NCI-H146 (cell line): ENCODE results near the gene KIF27.
A peak's percentile ranks its signal among the peaks of the same experiment; 100 is the strongest.
"Not testable (repeated sequence)": the region's sequence is repeated elsewhere in the genome, so short reads cannot be mapped to it uniquely, and the experiment has no call there.

ENCODE experiments used
- DNase-seq: peaks from one replicate; lab custom pipeline; 2025; lab: John Stamatoyannopoulos, UW

Gene KIF27

DNA sequence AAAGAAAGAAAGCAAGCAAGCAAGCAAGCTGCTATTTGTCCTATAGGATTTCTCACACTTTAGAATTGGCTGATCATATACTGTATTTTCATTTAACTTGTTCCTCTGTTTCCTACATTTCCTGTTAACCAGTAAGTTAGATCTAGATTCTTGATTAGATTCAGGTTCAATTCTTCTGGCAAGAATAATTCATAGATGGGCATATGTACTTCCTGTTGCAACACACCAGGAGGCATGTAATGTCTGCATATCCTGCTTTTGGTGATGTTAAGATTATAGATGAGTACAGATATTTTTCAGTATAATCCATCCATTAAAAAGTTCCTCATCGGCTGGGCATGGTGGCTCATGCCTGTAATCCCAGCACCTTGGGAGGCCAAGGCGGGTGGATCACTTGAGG lies 10.8 kb upstream of the KIF27 start:
- no peak for DNase-seq

DNA sequence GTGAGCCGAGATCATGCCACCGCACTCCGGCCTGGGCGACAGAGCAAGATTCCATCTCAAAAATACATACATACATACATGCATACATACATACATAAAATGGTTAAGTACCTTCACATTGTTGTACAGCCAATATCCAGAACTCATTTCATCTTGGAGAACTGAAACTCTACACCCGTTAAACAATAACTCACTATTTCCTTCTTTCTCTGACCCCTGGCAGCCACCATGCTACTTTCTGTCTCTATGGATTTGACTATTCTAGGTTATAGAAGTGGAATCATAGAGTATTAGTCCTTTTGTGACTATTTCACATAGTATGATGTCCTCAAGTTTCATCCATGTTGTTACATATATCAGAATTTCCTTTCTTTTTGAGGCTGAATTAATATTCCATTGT lies 9.6 kb upstream of the KIF27 start:
- DNase-seq, result no peak

DNA sequence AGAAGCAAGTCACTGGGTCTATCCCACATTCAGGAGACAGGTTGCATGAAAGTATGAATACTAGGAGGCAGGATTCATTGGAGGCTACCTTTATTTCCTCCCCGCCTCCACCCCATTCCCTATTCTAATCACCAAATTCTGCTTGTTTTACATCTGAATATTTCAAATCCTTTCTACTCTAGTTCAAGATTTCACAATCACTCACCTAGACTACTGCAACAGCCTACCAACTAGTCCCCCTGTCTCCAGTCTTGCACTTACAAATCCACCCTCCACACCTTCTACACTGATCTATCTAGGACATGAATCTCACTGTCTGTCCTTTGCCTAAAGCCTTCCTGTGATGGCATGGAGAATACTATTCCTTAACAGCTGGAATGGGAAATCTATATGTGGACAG lies 6.4 kb upstream of the KIF27 start:
- no peak for DNase-seq

DNA sequence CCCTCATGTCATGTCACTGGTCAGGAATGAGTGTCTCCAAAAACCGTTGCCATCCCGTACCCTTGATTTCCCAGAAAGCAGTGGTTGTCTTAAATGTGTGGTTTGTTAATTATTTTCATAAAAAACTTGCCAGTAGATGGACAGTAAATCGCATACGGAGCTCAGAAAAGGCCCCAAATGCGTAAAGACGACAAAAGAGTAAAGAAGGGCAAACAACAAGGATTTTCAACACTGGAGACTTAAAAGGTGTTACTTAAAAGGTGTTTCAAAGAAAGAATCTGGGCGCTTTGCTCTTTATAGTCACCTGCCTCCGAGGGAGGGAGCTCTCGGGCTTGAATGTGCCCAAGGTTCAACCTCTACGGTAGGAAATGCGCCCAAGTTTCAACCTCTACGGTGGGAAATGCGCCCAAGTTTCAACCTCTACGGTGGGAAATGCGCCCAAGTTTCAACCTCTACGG lies 734 bp downstream of the KIF27 start:
- peak; percentile 49 for DNase-seq

DNA sequence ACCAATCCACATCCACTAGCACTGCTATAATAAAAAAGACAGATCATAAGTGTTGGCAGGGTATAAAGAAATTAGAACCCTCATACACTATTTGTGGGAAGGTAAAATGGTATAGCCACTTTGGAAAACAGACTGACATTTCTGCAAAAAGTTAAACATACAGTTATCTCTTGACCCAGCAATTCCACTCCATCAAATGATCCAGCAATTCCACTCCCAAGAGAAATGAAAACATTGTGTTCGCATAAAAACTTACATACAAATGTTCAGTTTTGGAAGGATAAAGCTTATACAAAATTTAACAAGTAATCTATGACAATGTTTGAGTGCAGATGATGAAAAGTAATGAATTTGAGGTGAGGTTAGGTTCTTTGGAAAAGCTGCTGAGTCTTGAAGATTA lies 2.1 kb downstream of the KIF27 start:
- no peak for DNase-seq

DNA sequence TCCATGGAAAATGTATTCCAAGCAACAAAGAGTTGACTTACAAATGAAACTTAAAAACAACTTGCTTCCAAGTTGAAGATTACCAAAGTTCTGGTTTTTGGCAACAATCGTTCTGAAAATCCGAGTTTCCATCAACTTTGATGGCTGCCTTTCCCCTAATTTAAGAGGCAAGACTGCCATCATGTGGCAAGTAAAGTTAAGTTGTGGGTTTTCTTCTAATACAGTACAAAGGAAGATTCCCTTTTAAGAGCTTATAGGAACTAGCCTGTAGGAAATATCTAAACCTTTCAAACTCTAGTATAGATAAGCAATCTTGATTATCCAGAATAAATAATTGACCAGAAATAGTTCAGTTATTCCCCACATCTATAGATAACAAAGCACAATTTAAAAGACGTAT lies 9.0 kb downstream of the KIF27 start:
- peak; percentile 11 for DNase-seq

DNA sequence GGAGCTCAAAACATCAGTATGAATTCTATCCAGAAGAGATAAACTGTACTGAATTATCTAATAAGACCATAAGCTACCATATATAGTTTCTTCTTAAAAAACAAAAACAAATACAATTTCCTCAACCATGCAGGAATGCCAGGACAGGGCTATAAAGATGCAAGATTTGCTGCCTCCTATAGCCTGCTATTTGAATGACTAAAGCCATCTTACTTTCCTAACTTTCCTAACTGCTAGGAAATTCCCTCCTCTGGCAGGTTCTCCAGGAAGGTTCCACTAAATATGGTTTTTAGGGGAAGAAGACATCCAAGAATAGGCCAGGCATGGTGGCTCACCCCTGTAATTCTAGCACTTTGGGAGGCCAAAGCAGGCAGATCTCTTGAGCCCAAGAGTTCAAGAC lies 15.1 kb downstream of the KIF27 start:
- DNase-seq, result no peak

DNA sequence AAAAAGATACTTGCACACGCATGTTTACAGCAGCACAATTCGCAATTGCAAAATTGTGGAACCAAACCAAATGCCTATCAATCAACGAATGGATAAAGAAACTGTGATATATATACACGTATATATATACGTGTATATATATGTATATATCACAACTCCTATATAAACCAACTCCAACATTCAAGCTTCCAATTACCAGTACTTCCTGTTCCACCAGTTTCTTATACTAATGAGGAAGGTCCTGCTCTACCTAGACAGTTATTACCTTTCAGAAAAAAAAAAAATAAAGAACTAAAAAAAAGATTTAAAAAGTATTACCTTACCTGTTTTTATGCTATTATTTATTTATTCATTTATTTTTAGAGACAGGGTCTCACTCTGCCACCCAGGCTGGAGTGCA lies 20.6 kb downstream of the KIF27 start:
- not testable (repeated sequence) for DNase-seq

DNA sequence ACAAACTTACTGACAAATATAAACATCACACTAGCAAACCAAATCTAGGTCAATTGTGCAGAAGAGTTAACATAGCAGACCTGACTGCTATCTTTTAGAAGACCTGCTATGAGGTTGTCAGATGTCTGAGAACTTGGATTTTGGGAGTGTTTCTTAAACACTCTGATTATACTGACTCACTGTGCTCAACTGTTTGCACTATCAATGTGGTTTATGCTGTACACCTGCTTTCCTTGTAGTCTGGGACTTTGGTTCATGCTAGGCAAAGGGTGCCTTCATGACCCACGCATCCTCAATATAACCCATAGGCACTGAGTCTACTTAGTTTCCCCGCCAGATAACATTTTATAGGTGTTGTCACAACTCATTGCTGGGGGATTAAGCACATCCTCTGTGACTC lies 26.9 kb downstream of the KIF27 start:
- DNase-seq, result not testable (repeated sequence)

DNA sequence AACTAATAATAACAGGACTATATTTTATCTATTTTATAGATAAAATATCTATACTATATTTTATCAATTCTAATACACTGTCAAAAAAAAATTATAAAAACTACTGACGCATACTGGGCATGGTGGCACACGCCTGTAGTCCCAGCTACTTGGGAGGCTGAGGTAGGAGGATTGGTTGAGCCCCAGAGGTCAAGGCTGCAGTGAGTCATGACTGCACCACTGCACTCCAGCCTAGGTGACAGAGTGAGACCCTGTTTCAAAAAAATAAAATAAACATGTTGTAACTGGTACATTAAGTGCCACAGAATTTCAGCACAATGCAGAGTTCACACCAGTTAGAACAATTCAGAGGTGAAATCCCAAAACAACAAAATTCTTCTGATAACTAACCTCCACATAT lies 34.7 kb downstream of the KIF27 start:
- not testable (repeated sequence) for DNase-seq

DNA sequence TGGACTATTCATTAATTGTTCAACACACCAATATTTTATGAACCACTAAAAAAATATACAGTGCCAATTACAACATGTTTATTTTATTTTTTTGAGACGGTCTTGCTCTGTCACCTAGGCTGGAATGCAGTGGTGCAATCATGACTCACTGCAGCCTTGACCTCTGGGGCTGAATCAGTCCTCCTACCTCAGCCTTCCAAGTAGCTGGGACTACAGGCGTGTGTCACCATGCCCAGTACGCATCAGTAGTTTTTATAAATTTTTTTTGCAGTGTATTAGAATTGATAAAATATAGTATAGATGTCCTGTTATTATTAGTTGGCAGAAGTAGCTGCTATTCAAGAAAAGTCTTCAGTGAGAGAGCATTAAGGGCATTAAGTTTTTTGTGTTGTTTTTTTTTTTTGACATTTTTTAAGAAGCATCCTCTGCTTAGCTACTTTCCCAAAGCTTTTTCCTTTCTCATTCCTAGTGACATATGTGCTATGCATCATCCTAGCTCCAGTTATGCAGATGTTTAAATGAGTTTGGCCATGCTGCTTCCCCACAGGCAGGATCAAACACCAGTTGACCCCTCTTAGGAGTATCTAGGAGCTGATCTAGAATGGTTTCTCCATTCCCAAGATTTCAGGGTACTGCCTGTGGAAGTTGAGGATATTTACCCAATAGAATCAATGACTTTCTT lies 35.5 kb downstream of the KIF27 start:
- not testable (repeated sequence) for DNase-seq

DNA sequence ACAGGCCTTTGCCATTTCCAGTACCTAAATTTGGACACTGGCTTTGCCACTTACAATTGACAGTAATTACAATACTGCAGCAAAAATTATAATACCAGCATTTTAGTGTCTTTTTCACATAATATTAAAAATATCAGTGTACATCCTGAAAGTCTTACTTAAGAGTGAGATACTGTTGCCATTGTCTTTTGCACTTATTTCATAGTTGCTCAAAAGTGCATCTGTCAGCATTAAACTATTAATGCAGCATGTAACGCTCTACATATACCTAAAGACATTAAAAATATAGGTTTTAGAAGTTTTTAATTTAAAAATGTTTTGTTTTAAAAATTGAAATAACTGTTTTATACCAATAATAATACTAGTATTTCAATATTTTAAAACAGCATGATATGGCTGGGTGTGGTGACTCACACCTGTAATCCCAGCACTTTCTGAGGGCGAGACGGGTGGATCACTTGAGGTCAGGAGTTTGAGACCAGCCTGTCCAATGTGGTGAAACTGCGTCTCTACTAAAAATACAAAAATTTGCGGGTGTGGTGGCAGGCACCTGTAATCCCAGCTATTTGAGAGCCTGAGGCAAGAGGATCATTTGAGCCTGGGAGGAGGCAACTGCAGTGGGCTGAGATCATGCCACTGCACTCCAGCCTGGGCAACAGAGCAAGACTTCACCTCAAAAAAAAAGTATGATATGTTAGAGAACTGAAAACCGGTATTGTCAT lies 39.4 kb downstream of the KIF27 start:
- not testable (repeated sequence) for DNase-seq

DNA sequence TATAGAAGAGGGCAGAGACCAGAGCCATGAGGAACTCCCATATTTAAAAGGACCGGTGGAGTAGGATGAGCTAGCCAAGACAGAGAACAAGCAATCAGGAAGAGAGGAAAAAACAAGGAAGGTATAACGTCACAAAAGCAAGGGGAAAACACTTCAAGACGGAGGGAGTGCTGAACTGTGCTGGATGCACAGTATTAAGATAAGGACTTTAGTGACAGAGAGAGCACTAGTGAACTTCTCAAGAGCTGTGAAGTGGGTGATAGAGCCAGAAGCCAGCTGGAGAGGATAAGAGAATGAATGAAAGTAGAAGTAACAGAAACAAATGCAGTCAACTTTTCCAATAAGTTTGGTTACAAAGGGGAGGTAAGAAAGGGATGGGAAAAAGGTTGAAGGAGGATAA lies 45.7 kb downstream of the KIF27 start:
- not testable (repeated sequence) for DNase-seq

DNA sequence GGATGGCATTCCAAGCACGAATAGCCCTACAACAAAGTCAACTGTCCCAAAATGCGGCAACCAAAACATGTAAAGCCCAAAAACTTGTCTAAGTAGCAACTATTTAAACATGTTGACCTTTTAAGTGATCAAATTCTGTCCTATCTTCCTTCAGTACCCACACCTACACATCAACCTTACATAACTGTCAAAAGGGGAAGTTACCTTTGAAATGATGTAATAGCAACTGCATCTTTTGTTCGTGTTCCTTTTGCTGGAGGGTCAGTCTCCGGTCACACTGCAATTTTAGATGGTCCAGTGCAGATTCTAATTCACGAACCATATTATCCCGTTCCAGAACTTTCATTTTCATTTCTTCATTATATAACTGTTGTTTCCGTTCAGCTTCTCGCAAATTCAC lies 71.3 kb downstream of the KIF27 start:
- DNase-seq, result not testable (repeated sequence)

DNA sequence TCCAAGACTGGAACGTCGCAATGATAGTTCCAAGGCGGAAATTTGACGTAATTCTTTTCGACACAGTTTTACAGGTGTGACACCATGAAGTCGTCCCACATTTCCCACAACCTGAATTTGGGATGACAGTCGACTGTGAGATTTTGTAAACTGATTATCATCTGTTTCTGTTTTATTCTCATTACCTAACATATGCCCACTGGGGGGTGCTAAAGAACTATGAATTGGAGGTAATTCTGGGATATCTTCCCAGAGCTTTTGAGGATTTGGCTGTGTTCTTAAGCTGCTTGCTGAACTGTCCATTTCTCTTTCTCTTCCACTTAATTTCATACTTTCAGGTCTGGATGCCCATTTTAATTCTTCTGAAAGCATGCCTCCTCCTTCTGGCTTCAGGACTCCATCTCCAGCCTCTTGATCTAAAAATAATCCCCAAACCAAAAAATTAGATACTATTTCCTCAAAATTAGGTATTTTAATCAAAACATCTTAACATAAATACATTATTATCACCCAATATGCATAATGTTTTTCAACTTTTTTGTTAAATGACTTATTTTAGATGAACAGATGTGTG lies 84.1 kb downstream of the KIF27 start:
- DNase-seq, result not testable (repeated sequence)

DNA sequence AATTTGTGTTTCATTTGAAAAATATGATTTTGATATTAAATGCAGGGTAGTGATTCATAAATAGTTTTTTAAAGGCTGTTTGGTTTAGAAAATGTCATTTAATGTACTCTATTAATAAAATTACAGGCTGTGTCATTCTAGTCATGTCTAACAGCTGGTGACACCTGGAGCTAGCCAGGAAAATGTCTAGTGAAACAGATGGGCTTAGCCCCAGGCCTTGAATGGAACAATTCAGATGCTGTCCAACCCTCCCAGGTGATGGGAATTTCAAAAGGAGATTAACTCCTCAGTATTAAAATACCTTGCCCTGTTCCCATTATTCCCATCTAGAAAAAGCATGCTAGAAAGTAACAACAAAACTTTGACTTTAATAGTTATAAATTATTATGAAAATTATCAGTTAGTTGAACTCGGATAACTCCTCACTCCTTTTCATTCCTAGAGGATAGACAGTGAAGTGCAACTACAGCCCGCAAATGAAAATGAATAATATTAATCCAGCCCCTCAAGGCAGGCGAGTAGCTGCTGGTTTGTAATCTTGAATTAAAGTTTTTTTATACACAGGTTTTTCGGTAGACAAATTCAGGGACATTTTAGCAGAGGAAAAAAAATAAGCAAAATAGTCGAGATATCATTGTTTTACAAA lies 90.7 kb downstream of the KIF27 start:
- DNase-seq, result peak; percentile 55

DNA sequence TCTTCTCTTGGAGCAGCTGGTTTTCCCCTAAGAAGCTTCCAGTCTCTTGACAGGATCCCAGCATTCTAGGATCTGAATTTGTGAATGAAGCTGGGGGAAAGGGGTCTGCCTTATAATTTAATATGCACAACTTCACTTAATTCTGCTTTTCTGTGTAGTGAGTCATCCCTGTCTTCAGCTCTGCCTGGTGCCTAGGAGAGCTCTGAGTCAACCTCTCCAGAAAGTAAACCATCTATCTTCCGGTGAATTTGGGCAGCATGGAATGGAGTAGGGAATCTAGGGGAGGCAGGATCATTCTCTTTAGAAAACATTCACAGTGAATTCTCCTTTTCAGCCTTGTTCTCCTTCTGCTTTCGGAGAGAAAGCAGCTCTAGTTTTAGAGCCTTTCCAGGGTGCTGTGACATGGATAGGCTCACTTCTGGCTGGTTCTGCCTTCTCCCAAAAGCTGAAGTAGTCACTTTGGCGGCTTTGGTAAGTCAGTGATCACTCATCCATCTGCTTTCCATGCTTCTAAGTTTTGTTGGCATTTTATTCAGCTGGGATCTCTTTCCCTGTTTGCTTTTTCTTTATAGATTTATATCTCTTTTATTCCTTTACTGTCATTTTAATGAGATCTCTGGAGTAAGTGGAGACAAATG lies 96.1 kb downstream of the KIF27 start:
- DNase-seq, result not testable (repeated sequence)

DNA sequence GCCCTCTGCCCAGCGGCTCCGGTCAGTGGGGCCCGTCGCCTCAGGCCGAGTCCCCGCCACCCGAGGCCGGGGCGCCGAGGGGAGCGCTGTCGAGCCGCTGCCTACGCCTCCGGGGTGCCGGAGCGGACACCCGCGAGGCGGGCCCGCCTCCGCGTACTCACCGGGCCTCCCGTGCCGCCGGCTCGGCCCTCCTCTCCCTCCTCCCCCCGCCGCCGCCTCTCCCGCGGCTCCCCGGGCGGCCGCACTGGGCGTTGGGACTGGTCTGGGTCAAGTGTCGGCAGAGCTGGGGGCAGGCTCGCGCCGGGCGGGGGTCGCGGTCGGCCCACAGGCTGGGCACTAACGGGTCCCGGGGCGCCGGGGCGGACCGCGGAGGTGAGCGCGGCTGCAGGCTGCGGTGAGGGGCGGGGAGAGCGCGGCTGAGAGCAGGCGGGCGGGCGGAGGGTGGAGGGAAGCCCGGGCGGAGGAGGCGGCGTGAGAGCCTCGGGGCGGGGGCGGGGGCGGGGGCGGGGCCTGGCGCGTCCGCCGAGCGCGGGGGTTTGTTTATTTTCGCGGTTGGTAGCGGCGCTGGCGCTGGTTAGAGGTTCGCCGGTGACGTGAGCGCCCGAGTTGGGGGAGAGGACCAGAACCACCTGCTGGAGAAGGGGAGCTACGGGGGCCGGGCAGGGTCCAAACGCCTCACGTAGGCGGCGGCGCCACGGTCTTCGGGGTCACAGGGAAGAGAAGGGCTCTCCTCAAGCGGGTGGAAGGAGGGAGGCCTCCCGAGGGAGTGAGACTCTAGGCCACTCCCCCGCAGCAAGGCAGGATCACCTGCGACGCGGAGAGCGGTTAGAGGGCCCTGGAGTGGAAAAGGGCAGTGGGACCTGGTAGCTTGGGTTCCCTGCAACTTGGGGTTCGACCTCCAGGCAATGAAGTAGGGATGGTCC lies 103.6 kb downstream of the KIF27 start, which contains the start of gene GKAP1:
TSS of gene GKAP1 (minus strand) at position 414 of the 923 bp plus-strand sequence. CDS start 11,252 bp downstream, outside the sequence.
- DNase-seq, result peak; percentile 74

DNA sequence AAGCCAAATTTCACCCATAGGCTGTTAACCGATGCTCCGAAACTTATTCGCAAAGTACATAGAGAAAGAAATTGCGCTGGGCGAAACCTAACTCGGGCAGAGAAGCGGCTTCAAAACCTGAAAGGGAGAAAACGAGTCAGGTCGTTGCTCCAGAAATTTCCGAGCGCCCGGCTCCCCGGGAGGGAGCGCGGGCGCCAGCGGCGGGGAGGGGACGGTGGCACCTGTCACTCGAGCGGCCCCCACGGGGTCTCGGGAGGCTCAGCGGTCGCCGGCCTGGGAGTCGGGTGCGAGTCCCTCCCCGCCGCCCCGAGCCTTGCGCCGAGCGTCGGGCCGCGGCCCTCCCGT lies 104.2 kb downstream of the KIF27 start:
- not testable (repeated sequence) for DNase-seq

DNA sequence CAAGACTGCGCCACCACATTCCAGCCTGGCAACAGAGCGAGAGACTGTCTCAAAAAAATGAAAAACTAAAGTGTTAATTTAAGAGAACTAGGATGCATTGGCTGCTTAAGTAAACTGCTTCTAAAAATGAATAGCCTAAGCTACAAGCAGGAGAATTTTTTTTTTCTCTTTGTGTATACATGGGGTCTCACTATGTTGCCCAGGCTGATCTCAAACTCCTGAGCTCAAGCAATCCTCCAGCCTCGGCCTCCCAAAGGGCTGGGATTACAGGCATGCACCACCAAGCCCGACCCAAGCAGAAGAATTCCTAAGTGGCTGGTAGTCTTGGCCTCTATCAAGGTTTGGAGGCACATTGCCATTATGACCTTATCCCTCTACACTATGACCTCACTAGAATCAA lies 106.1 kb downstream of the KIF27 start:
- DNase-seq, result not testable (repeated sequence)

DNA sequence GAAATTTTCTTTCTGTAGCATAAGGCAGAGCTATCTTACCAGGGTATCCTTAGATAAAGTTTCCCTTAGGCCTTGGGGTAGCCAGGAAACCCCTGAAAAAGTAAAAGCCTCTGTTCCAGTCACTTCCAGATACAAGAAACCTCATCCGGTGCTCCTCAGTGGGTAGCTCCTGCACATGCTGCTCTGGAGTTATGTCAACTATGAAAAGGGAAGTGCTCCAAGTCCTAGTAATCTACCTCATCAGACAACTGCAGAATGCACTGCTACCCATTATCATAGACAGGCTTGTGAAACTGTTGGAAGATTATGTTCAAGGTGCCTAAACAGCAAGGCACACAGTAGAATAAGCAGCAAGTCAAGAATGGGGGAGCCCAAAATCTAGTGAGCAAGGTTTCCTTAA lies 112.0 kb downstream of the KIF27 start:
- DNase-seq, result not testable (repeated sequence)
